Neural progenitor cell (in vitro differentiated cells): ENCODE data around the gene KMT5C. TPM values are rescaled to one million over a fixed set of nuclear protein-coding genes. Genes with fewer than 3 reads are reported as not detected.

Source experiments
- DNase-seq: peaks from one replicate; pipeline ENCODE4 v3.0.0-alpha.2; 2016; ENCODE audit warnings: low spot score
- H2AFZ ChIP-seq: fragments of 200-600 bp; sonication (generic); replicated peaks from 2 replicates; pipeline ENCODE4 v1.6.1; 2016; ENCODE audit warnings: antibody characterized with exemption
- H3F3A ChIP-seq: fragments of 200-600 bp; sonication (generic); 2 replicates; pipeline ENCODE4 v1.6.1; 2016; ENCODE audit warnings: antibody characterized with exemption, low read depth
- H3K27ac ChIP-seq: fragments of 200-600 bp; sonication (generic); 2 replicates; pipeline ENCODE4 v1.5.1; 2016; ENCODE audit warnings: mild to moderate bottlenecking
- H3K27me3 ChIP-seq: fragments of 200-600 bp; sonication (generic); 2 replicates; pipeline ENCODE4 v1.6.1; 2016; ENCODE audit warnings: mild to moderate bottlenecking, moderate library complexity
- H3K36me3 ChIP-seq: fragments of 200-600 bp; sonication (generic); 2 replicates; pipeline ENCODE4 v1.5.1; 2016
- H3K4me1 ChIP-seq: fragments of 200-600 bp; sonication (generic); 2 replicates; pipeline ENCODE4 v1.6.1; 2016; ENCODE audit warnings: mixed run types
- H3K4me2 ChIP-seq: fragments of 200-600 bp; sonication (generic); 2 replicates; pipeline ENCODE4 v1.6.1; 2016
- H3K4me3 ChIP-seq: fragments of 200-600 bp; sonication (generic); 2 replicates; pipeline ENCODE4 v1.5.1; 2016
- H3K79me2 ChIP-seq: fragments of 200-600 bp; sonication (generic); 2 replicates; pipeline ENCODE4 v1.6.1; 2016; ENCODE audit warnings: low read depth
- H3K9ac ChIP-seq: fragments of 200-600 bp; sonication (generic); 2 replicates; pipeline ENCODE4 v1.6.1; 2016
- H3K9me3 ChIP-seq: fragments of 200-600 bp; sonication (generic); 2 replicates; pipeline ENCODE4 v1.5.1; 2016; ENCODE audit warnings: low read depth
- H4K20me1 ChIP-seq: fragments of 200-600 bp; sonication (generic); 2 replicates; pipeline ENCODE4 v1.6.1; 2016; ENCODE audit warnings: low read depth
- H3K27ac Mint-ChIP-seq: 3 replicates; pipeline ENCODE4 v1.8.0; 2021; ENCODE audit warnings: mixed read lengths
- H3K27me3 Mint-ChIP-seq: 2 replicates; pipeline ENCODE4 v1.8.0; 2022; ENCODE audit warnings: low read depth, mild to moderate bottlenecking, inconsistent platforms, moderate library complexity, mixed read lengths; ENCODE audit not compliant: insufficient read depth
- H3K36me3 Mint-ChIP-seq: 3 replicates; pipeline ENCODE4 v1.8.0; 2021; ENCODE audit warnings: mixed read lengths
- H3K4me1 Mint-ChIP-seq: 3 replicates; pipeline ENCODE4 v1.8.0; 2021; ENCODE audit warnings: mixed read lengths
- H3K4me3 Mint-ChIP-seq: 3 replicates; pipeline ENCODE4 v1.8.0; 2021; ENCODE audit warnings: mild to moderate bottlenecking, moderate library complexity, mixed read lengths
- H3K9me3 Mint-ChIP-seq: 3 replicates; pipeline ENCODE4 v1.8.0; 2020; ENCODE audit warnings: mixed read lengths
- CTCF ChIP-seq: fragments of 200-600 bp; sonication (generic); IDR thresholded peaks from 2 replicates; pipeline ENCODE4 v1.5.1; 2017; ENCODE audit warnings: antibody characterized with exemption, mild to moderate bottlenecking
- EZH2 ChIP-seq: fragments of 200-600 bp; sonication (generic); IDR thresholded peaks from 2 replicates; pipeline ENCODE4 v1.6.1; 2017; ENCODE audit warnings: antibody characterized with exemption, mild to moderate bottlenecking, moderate library complexity
- EZH2phosphoT487 ChIP-seq: fragments of 200-600 bp; sonication (generic); IDR thresholded peaks from 2 replicates; pipeline ENCODE4 v1.6.1; 2017; ENCODE audit warnings: antibody characterized with exemption
- total RNA-seq: library from RNA; depleted of rRNA; stranded (reverse); fragments of >200 nt; gene quantifications from 2 replicates; pipeline ENCODE4 v1.2.3, GENCODE V29; 2015; ENCODE audit warnings: low replicate concordance

The KMT5C gene
- total RNA-seq, 1 donor from 2014 or later, result 21.1 TPM

DNA sequence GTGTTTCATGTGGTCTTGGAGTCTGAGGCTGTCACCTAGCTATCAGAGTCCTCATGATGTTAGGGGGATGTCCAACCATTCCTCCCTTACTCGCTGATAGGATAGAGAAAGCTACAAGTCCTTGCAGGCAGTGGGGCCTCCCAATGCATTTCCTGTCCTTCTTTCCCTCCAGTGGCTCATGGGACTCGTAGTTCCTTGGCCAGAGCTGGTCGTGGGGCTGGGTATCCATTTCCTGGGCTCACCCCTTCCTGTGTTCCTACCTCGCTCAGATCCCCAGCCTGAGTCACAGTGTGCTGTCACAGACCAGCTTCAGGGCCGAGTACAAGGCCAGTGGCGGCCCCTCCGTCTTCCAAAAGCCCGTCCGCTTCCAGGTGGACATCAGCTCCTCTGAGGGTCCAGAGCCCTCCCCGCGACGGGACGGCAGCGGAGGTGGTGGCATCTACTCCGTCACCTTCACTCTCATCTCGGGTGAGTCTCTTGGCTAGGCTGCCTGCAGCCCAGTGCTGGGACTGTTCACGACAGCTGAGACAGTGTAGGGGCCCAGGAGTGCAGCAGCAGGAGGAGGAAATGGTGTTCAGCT, 33.6 kb upstream of the KMT5C start:
- Mint-ChIP-seq H3K4me1 (peaks cover 18% of the 10 kb centered on the region), H3K4me3 (no peak overlapping the region), H3K9me3 (peaks cover 2% of the 10 kb centered on the region), H3K27me3 (no peaks in the 10 kb centered on the region), H3K27ac (no peak overlapping the region), H3K36me3 (peaks cover 40% of the 10 kb centered on the region)
- no peak overlapping the region for H3K4me3 ChIP-seq
- H3K4me1 ChIP-seq, result peaks cover 10% of the 10 kb centered on the region
- no peaks in the 10 kb centered on the region for H3K9me3 ChIP-seq
- peaks cover 6% of the 10 kb centered on the region for H4K20me1 ChIP-seq
- no peaks in the 10 kb centered on the region for H3K79me2 ChIP-seq
- no peak for TF ChIP-seq CTCF
- H3K27ac ChIP-seq, result no peak overlapping the region
- no peak overlapping the region for H3K9ac ChIP-seq
- H3K36me3 ChIP-seq, result no peaks in the 10 kb centered on the region
- no peak overlapping the region for H2AFZ ChIP-seq
- H3F3A ChIP-seq, result peaks cover 14% of the 10 kb centered on the region
- no peaks in the 10 kb centered on the region for H3K27me3 ChIP-seq
- DNase-seq, result no peak
- no peak overlapping the region for H3K4me2 ChIP-seq

- Histone ChIP-seq H2AFZ (no peak overlapping the region), H3K27me3 (no peaks in the 10 kb centered on the region), H3K4me3 (no peak overlapping the region), H3K27ac (no peak overlapping the region), H4K20me1 (peaks cover 2% of the 10 kb centered on the region), H3K79me2 (no peaks in the 10 kb centered on the region), H3K9me3 (no peaks in the 10 kb centered on the region), H3K4me2 (no peak overlapping the region), H3K36me3 (no peaks in the 10 kb centered on the region), H3K4me1 (peaks cover 4% of the 10 kb centered on the region), H3K9ac (no peak overlapping the region), H3F3A (peaks cover 7% of the 10 kb centered on the region)
- Mint-ChIP-seq H3K9me3 (peaks cover 2% of the 10 kb centered on the region), H3K27me3 (no peaks in the 10 kb centered on the region), H3K27ac (no peak overlapping the region), H3K36me3 (peaks cover 40% of the 10 kb centered on the region), H3K4me1 (peaks cover 11% of the 10 kb centered on the region), H3K4me3 (no peak overlapping the region)
- no peak for DNase-seq
- no peak for TF ChIP-seq EZH2
- TF ChIP-seq CTCF, result no peak
- no peak for TF ChIP-seq EZH2phosphoT487
Observed at GRCh38 chr19:55306712-55307111, 33.0 kb upstream of the KMT5C start.

GRCh38 chr19:55308281-55308680, 31.4 kb upstream of the KMT5C start:
- no peak overlapping the region for H3K4me3 ChIP-seq
- Mint-ChIP-seq H3K4me3 (peak overlapping the region; percentile 43), H3K9me3 (peaks cover 2% of the 10 kb centered on the region), H3K4me1 (peaks cover 10% of the 10 kb centered on the region), H3K27me3 (peaks cover 3% of the 10 kb centered on the region), H3K27ac (no peak overlapping the region), H3K36me3 (peaks cover 41% of the 10 kb centered on the region)
- TF ChIP-seq EZH2phosphoT487 (no peak), EZH2 (no peak), CTCF (no peak)
- H3K9me3 ChIP-seq, result no peaks in the 10 kb centered on the region
- H3K9ac ChIP-seq, result no peak overlapping the region
- no peaks in the 10 kb centered on the region for H3K4me1 ChIP-seq
- DNase-seq, result no peak
- H3K27me3 ChIP-seq, result no peaks in the 10 kb centered on the region
- H2AFZ ChIP-seq, result no peak overlapping the region
- H3K27ac ChIP-seq, result no peak overlapping the region
- H3K4me2 ChIP-seq, result no peak overlapping the region
- H3K36me3 ChIP-seq, result no peaks in the 10 kb centered on the region
- peaks cover 2% of the 10 kb centered on the region for H4K20me1 ChIP-seq
- H3F3A ChIP-seq, result peaks cover 10% of the 10 kb centered on the region
- H3K79me2 ChIP-seq, result no peaks in the 10 kb centered on the region
